NB4 (cell line): ENCODE data around the gene ATP13A4.

ENCODE experiments used
- MYC ChIP-seq: IDR thresholded peaks from 2 replicates; pipeline ENCODE4 v1.6.1; 2011; ENCODE audit warnings: low read depth, low read length
- POLR2A ChIP-seq: IDR thresholded peaks from 2 replicates; pipeline ENCODE4 v1.6.1; 2011; ENCODE audit warnings: mild to moderate bottlenecking; ENCODE audit not compliant: insufficient read length; ENCODE audit errors: extremely low read depth
- TF ChIP-seq, protein P1 (sequence below): IDR thresholded peaks from one replicate; pipeline ENCODE4 v1.5.1; 2012; ENCODE audit warnings: low read depth, low read length

DNA sequence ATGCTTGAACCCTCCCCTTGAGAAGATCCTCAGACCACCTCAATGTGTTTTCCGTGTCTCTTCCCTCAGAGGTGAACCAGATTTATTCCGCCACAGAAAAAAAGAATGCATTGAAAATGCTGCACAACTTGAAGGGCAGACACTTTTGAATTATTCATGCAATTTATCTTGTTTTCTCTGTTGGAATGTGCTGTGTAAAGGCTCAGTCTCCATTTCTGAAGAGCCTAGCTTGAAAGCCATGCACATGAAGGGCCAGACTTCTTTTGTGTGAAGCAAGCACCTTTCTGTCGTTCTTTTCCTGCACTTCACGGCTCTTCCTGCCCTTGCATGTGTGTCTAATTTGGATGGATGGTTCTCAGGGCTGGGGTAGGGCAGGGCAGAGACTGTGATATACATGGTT lies 97.2 kb downstream of the ATP13A4 start:
- TF ChIP-seq, protein P1, sequence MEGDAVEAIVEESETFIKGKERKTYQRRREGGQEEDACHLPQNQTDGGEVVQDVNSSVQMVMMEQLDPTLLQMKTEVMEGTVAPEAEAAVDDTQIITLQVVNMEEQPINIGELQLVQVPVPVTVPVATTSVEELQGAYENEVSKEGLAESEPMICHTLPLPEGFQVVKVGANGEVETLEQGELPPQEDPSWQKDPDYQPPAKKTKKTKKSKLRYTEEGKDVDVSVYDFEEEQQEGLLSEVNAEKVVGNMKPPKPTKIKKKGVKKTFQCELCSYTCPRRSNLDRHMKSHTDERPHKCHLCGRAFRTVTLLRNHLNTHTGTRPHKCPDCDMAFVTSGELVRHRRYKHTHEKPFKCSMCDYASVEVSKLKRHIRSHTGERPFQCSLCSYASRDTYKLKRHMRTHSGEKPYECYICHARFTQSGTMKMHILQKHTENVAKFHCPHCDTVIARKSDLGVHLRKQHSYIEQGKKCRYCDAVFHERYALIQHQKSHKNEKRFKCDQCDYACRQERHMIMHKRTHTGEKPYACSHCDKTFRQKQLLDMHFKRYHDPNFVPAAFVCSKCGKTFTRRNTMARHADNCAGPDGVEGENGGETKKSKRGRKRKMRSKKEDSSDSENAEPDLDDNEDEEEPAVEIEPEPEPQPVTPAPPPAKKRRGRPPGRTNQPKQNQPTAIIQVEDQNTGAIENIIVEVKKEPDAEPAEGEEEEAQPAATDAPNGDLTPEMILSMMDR = no peak
- TF ChIP-seq POLR2A = no peak
- TF ChIP-seq MYC = no peak
